Left lung (tissue), 10 donors: ENCODE results near the gene IDH3B. TPM values are rescaled to one million over a fixed set of nuclear protein-coding genes. Genes with fewer than 3 reads are reported as not detected.

Source experiments
- ATAC-seq: fragments of 200-7000 bp; cut with Tn5 transposase; one replicate; pipeline ENCODE4 v1.9.1; 2020; ENCODE audit warnings: moderate library complexity
- DNase-seq, 4 donors: peaks; one replicate each; pipeline ENCODE4 v3.0.0-alpha.2; 2013 to 2020
- H3K27ac ChIP-seq, 2 donors: fragments of 200-600 bp; sonication (generic) in 1 of 2; one replicate each; pipeline versions ENCODE4 v1.5.0 to v1.8.0; 2020 to 2021
- H3K27me3 ChIP-seq, 2 donors: fragments of 200-600 bp; sonication (generic) in 1 of 2; one replicate each; pipeline versions ENCODE4 v1.5.0 to v1.8.0; 2020 to 2021
- H3K36me3 ChIP-seq, 2 donors: fragments of 200-600 bp; sonication (generic) in 1 of 2; one replicate each; pipeline versions ENCODE4 v1.5.0 to v1.8.0; 2020 to 2021
- H3K4me1 ChIP-seq, 2 donors: fragments of 200-600 bp; one replicate each; pipeline ENCODE4 v1.8.0; 2021
- H3K4me3 ChIP-seq, 2 donors: fragments of 200-600 bp; sonication (generic) in 1 of 2; one replicate each; pipeline versions ENCODE4 v1.5.0 to v1.8.0; 2020 to 2021; ENCODE audit warnings: mild to moderate bottlenecking in 1 of 2
- H3K9me3 ChIP-seq, 2 donors: fragments of 200-600 bp; sonication (generic) in 1 of 2; one replicate each; pipeline versions ENCODE4 v1.5.0 to v1.8.0; 2020 to 2021
- CTCF ChIP-seq, 2 donors: fragments of 200-600 bp; sonication (generic) in 1 of 2; IDR thresholded peaks; one replicate each; pipeline versions ENCODE4 v1.5.0 to v1.8.0; 2021; ENCODE audit warnings: antibody characterized with exemption in 2 of 2
- intact Hi-C, 2 donors: fragments of 100-400 bp; cut with DNase I; formaldehyde crosslinking; loops; one replicate each; pipeline versions ENCODE4 v1.11.2 to v1.14.2; 2022
- polyA plus RNA-seq, 6 donors: library from polyadenylated mRNA; unstranded; fragments of 120-200 nt; gene quantifications; one replicate each; pipeline ENCODE4 v1.2.1, GENCODE V29; 2013; ENCODE audit not compliant: insufficient read length in 6 of 6
- total RNA-seq, 2 donors: library from RNA; stranded (reverse); fragmentation: NEBNext Ultra II Directional; extraction: Animal tissue kit (Norgen Biotek cat#: 25700); gene quantifications; one replicate each; pipeline ENCODE4 v1.2.1, GENCODE V29; 2021
- donor health status: DM: no; HTN: yes; CAD: no.
- donor health status: DM: no; HTN: no; CAD: no.

IDH3B gene
- total and polyA plus RNA-seq, 8 donors: 51.7 to 129 (median 112) TPM

DNA sequence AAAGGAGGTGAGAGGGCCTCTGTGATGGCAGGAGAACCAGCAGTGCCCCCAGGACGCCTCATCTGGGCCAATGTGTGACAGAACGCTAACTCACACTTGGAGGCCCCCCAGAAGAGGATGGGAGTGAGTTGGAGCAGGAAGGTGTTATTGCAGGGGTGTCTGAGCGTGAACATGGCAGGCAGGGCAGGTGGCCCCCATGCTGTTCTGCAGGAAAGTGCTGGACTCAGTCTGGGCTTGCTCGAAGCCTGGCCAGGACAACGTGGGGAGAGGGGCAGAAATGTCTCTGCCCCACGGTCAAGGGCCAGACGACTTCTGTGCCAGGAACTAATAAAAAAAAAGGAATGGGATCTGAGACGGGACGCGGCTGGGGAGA lies 27.6 kb upstream of the IDH3B start:
- H3K27me3 ChIP-seq: peaks cover 26 to 93% of the 10 kb centered on the region in 2 donors
- peak overlapping the region in 1 of 2 donors; percentile 70 for H3K27ac ChIP-seq
- peaks cover 4 to 23% of the 10 kb centered on the region in 2 donors for H3K4me1 ChIP-seq
- TF ChIP-seq CTCF (IDR thresholded peaks at IDR 0.05): no peak
- DNase-seq: no peak
- ATAC-seq: no peak
- H3K9me3 ChIP-seq: no peaks in the 10 kb centered on the region
- intact Hi-C loops: no loop called here
- H3K4me3 ChIP-seq: peak overlapping the region; percentile 44
- no peaks in the 10 kb centered on the region for H3K36me3 ChIP-seq

- H3K27ac ChIP-seq: no peak overlapping the region
- no peaks in the 10 kb centered on the region for H3K9me3 ChIP-seq
- no peak for TF ChIP-seq CTCF (IDR thresholded peaks at IDR 0.05)
- H3K4me3 ChIP-seq: no peak overlapping the region
- no peaks in the 10 kb centered on the region for H3K36me3 ChIP-seq
- intact Hi-C loops: no loop called here
- H3K4me1 ChIP-seq: peaks cover 4 to 23% of the 10 kb centered on the region in 2 donors
- DNase-seq (no peak), ATAC-seq (no peak)
- H3K27me3 ChIP-seq: peaks cover 30 to 93% of the 10 kb centered on the region in 2 donors
Observed at GRCh38 chr20:2691127-2691526, 27.1 kb upstream of the IDH3B start.

GRCh38 chr20:2690718-2691117 lies 26.7 kb upstream of the IDH3B start:
- Histone ChIP-seq H3K9me3 (no peaks in the 10 kb centered on the region), H3K4me1 (peaks cover 4 to 23% of the 10 kb centered on the region in 2 donors), H3K27me3 (peaks cover 30 to 93% of the 10 kb centered on the region in 2 donors), H3K27ac (no peak overlapping the region), H3K4me3 (no peak overlapping the region), H3K36me3 (no peaks in the 10 kb centered on the region)
- intact Hi-C loops: no loop called here
- no peak for TF ChIP-seq CTCF (IDR thresholded peaks at IDR 0.05)
- ATAC-seq (no peak), DNase-seq (no peak)

DNA sequence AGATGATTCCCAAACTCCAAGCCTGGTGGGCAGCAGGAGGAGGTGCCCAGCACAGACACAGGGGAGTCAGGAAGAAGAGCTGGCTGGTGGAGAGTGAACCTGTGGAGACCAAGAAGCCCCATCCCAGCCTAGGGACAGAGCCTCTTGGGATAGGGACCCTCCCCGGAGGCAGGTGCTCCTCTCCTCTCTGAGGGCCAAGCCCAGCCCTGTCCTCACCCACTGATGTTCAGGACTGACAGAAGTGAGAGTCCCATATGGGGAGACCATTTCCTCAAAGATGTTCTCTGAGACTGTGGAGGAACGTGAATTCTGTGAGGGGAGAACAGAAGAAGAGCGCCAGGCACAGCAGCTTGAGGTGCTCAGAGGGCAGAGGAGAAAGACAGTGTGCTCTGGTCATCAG lies 26.2 kb upstream of the IDH3B start:
- H3K4me3 ChIP-seq: no peak overlapping the region
- ATAC-seq: no peak
- H3K4me1 ChIP-seq: peaks cover 4 to 23% of the 10 kb centered on the region in 2 donors
- intact Hi-C loops: no loop called here
- no peak for DNase-seq
- H3K27ac ChIP-seq: no peak overlapping the region
- peaks cover 29 to 93% of the 10 kb centered on the region in 2 donors for H3K27me3 ChIP-seq
- no peaks in the 10 kb centered on the region for H3K36me3 ChIP-seq
- TF ChIP-seq CTCF (IDR thresholded peaks at IDR 0.05): no peak
- H3K9me3 ChIP-seq: no peaks in the 10 kb centered on the region

- ATAC-seq: peak; percentile 60
- H3K4me1 ChIP-seq: peaks cover 0 to 20% of the 10 kb centered on the region in 2 donors
- intact Hi-C loops: no loop called here
- H3K27ac ChIP-seq: no peak overlapping the region
- no peak overlapping the region for H3K4me3 ChIP-seq
- no peaks in the 10 kb centered on the region for H3K36me3 ChIP-seq
- DNase-seq: peak in 2 of 4 donors; percentile 54 to 76
- no peaks in the 10 kb centered on the region for H3K9me3 ChIP-seq
- peak; percentile 36 to 59 for TF ChIP-seq CTCF (IDR thresholded peaks at IDR 0.05)
- peaks cover 11 to 75% of the 10 kb centered on the region in 2 donors for H3K27me3 ChIP-seq
Observed at GRCh38 chr20:2688041-2688591, 24.1 kb upstream of the IDH3B start.
